Lower leg skin (tissue), 4 donors: Measurements from ENCODE around the gene WBP1. TPM values are rescaled to one million over a fixed set of nuclear protein-coding genes. Genes with fewer than 3 reads are reported as not detected.

Experiments
- DNase-seq, 2 donors: peaks; one replicate each; pipeline ENCODE4 v3.0.0-alpha.2; 2019; ENCODE audit warnings: low spot score in 2 of 2
- H3K4me3 ChIP-seq: fragments of 200-600 bp; sonication (generic); 2 replicates; pipeline ENCODE4 v1.5.1; 2017; ENCODE audit warnings: mild to moderate bottlenecking, low read depth; ENCODE audit not compliant: poor library complexity, severe bottlenecking
- CTCF ChIP-seq, 3 donors: fragments of 450-650 bp; IDR thresholded peaks; one replicate each; pipeline ENCODE4 v1.5.1; 2016; ENCODE audit warnings: antibody characterized with exemption in 3 of 3, mild to moderate bottlenecking in 3 of 3, moderate library complexity in 2 of 3
- POLR2A ChIP-seq, 2 donors: fragments of 450-650 bp; IDR thresholded peaks; one replicate each; pipeline ENCODE4 v1.6.1; 2016 to 2017; ENCODE audit warnings: antibody characterized with exemption in 2 of 2, mild to moderate bottlenecking in 1 of 2, moderate library complexity in 1 of 2
- WGBS, 2 donors: methylation state at CpG; one replicate each; pipeline ENCODE4 v1.1.5; 2018; 5-methylcytosine and 5-hydroxymethylcytosine counted together
- intact Hi-C: fragments of 100-400 bp; cut with DNase I; formaldehyde crosslinking; loops from one replicate; pipeline ENCODE4 v1.15.0; 2023; ENCODE audit warnings: low total_unique reads
- total RNA-seq, 4 donors: library from RNA; depleted of rRNA; stranded (reverse); fragments of >200 nt; gene quantifications; one replicate each; pipeline ENCODE4 v1.1.0, GENCODE V29; 2016

Gene WBP1
- total RNA-seq, 4 donors from 2014 or later: 35.9 to 44.9 (median 38.1) TPM

DNA sequence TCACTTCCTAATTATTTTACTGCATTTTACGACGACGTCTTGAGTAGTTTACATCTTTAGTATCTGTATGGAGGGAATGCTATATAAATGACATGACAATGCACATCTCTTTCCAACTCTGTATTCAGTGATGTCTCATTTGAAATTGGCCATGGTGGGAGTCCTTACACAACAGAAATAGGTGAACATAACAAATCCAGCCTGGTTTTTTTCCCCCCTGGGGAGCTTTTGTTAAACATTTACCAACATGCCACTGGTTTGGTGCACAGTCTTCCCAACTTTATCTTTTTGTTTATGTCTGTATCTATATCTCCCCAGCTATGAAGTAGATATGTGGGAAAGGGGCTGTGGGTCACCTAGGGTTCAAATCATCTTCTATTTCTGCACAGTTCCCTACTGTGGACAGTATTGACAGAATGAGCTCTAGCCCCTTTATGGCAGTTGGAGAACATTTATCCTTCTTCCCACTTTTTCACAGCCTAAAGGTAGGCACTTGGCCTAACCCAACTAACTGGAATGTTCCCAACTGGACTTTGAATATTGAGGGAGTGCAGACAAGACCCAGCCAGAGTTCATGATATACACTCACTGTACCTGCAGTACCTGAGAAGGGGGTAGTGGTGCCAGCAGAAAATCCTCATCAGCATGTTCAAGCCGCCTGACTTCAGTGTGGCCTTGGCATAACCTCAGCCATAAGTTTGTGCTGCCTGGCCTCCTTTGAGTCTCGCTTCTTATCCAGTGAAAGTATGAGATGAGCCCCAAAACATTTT, 10.8 kb upstream of the WBP1 start:
- 84 to 93% methylated on average over 5 of the region's 5 CpGs for WGBS, 2 donors
- TF ChIP-seq CTCF (IDR thresholded peaks at IDR 0.05): no peak
- TF ChIP-seq POLR2A (IDR thresholded peaks at IDR 0.05): no peak
- no peak for DNase-seq
- no peak overlapping the region for H3K4me3 ChIP-seq
- intact Hi-C loops: no loop called here

GRCh38 chr2:74448771-74449170, 9.5 kb upstream of the WBP1 start:
- no peak for DNase-seq
- no peak for TF ChIP-seq POLR2A (IDR thresholded peaks at IDR 0.05)
- TF ChIP-seq CTCF (IDR thresholded peaks at IDR 0.05): no peak
- intact Hi-C loops: no loop called here
- WGBS, 2 donors: 64 to 75% methylated on average over 2 of the region's 2 CpGs
- H3K4me3 ChIP-seq: no peak overlapping the region

DNA sequence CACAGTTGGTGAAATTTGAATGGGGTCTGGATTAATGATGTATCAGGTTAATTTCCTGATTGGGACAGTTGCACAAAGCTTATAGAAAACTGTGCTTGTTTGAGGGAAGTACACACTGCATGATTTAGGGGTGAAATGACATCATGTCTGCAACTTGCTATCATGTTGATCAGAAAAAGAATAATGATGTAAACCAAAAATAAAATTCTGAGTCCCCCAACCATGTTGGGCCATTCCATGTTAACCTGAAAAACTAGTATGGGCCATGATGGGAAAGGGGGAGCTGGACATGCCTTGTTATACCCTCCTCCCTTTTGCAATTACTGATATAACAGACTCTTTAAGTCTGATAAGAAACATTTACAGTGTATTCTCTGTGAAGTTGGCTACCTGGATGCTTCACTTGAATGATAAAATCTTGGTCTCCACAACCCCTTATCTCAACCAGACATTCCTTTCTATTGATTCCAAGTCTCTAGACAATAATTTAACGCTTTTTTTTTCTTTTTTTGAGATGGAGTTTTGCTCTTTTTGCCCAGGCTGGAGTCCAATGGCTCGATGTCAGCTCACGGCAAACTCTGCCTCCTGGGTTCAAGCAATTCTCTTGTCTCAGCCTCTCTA, 7.6 kb upstream of the WBP1 start:
- 87 to 90% methylated on average over 3 of the region's 3 CpGs for WGBS, 2 donors
- no peak for TF ChIP-seq POLR2A (IDR thresholded peaks at IDR 0.05)
- TF ChIP-seq CTCF (IDR thresholded peaks at IDR 0.05): no peak
- no peak for DNase-seq
- intact Hi-C loops: no loop called here
- no peak overlapping the region for H3K4me3 ChIP-seq

DNA sequence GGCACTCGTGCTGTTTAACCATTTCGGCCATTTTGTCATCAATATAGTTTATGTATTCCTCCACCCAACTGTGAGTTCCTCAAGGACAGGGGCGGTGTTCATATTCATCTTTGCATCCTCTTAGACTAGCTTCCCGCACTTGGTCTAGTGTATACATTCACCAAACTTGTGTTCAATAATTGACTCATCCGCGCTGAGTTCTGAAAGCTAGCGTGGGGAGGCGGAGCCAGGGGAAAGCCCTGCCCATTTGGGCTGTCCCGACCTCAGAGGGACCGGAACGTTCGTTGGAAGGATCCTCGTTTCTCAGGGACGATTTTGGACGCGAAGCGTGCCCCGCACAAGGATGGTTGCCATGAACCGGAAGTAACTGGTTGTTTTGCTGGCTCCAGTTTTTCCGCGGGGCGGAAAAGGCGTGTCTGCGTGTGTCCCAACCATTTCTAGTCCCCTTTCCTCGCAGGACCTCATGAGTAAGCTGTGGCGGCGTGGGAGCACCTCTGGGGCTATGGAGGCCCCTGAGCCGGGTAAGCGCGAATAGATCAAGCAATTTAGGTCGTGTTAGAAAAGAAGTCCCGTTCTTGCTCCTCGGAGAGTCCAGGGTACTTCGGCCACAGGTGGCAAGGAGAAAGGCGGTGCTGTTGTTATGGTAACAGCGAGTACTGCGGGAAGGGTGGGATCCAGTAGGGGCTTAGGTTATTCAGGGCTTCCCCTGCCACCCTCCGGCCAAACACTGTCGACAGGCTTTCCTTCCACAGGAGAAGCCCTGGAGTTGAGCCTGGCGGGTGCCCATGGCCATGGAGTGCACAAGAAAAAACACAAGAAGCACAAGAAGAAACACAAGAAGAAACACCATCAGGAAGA, 3.4 kb upstream of the WBP1 start, which contains the start of gene INO80B:
INO80B (plus strand) TSS at position 434 of the 858 bp plus-strand sequence; CDS start at position 464, 30 bp downstream.
- peak within 1 kb of the TSS; percentile 46 for H3K4me3 ChIP-seq
- 1% methylated on average over 40 of the region's 40 CpGs for WGBS, 2 donors
- intact Hi-C loops: no loop called here
- DNase-seq: peak; percentile 97 to 99
- TF ChIP-seq POLR2A (IDR thresholded peaks at IDR 0.05) (no peak), CTCF (IDR thresholded peaks at IDR 0.05) (peak in 1 of 3 donors; percentile 15)

DNA sequence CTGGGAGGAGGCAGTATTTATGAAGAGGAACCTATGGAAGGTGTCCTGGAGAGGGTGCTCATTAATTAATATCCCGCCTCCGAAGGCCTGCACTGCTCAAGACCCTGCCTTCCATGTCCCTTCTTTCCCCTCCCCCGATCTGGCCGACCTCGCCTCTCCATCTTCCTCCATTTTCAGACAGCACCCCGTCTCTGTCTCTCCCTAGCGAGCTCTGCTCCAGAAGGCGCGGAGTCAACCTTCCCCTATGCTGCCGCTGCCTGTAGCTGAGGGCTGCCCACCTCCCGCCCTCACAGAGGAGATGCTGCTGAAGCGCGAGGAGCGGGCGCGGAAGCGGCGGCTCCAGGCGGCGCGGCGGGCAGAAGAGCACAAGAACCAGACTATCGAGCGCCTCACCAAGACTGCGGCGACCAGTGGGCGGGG, 1.1 kb upstream of the WBP1 start:
- TF ChIP-seq POLR2A (IDR thresholded peaks at IDR 0.05) (no peak), CTCF (IDR thresholded peaks at IDR 0.05) (no peak)
- intact Hi-C loops: no loop called here
- whole genome bisulfite sequencing, 2 donors: 0 to 2% methylated on average over 13 to 22 of the region's 27 CpGs

More for the DNA sequence above, 1.1 kb upstream of the WBP1 start:
- H3K4me3 ChIP-seq: peak overlapping the region; percentile 54
- DNase-seq: no peak
